K562 (cell line): ENCODE results near the gene GOT2. TPM values are rescaled to one million over a fixed set of nuclear protein-coding genes. Genes with fewer than 3 reads are reported as not detected.
A peak's percentile ranks its signal among the peaks of the same experiment; 100 is the strongest.

Experiments
- COPS2 ChIP-seq: fragments of 450-650 bp; conservative IDR thresholded peaks from 2 replicates; pipeline ENCODE4 v1.6.1; 2016; ENCODE audit warnings: mild to moderate bottlenecking, moderate library complexity
- CTCF ChIP-seq, 3 experiments: IDR thresholded peaks in 2 of 3; conservative IDR thresholded peaks in 1 of 3; 2 replicates each; pipeline ENCODE4 v1.5.1; 2011 to 2012; ENCODE audit warnings: low read length in 3 of 3, mild to moderate bottlenecking in 3 of 3, control low read depth in 2 of 3, improper control_type of control experiment in 1 of 3, inconsistent platforms in 1 of 3, low read depth in 1 of 3, mixed read lengths in 1 of 3, moderate library complexity in 1 of 3; ENCODE audit not compliant: insufficient read depth in 2 of 3
- ERF ChIP-seq: fragments of 450-650 bp; formaldehyde crosslinking; IDR thresholded peaks from 2 replicates; pipeline ENCODE4 v1.4.0; 2020; ENCODE audit warnings: mild to moderate bottlenecking, mixed read lengths
- ETV1 ChIP-seq: fragments of 450-650 bp; conservative IDR thresholded peaks from 2 replicates; pipeline ENCODE4 v1.6.1; 2016; ENCODE audit warnings: missing genetic modification characterization, control low read depth, low read depth, missing compliant biosample characterization
- FOXM1 ChIP-seq, 2 experiments: fragments of 450-650 bp in 1 of 2; sonication (generic) in 1 of 2; formaldehyde crosslinking in 1 of 2; IDR thresholded peaks; 2 replicates each; pipeline versions ENCODE4 v1.6.1 to v1.9.0; 2017 to 2022; ENCODE audit warnings: low read depth in 2 of 2, mild to moderate bottlenecking in 2 of 2, missing genetic modification reagents in 1 of 2, moderate library complexity in 1 of 2
- GTF3C2 ChIP-seq: IDR thresholded peaks from 3 replicates; pipeline ENCODE4 v1.6.1; 2011; ENCODE audit warnings: borderline replicate concordance, mild to moderate bottlenecking, moderate library complexity; ENCODE audit not compliant: insufficient read length; ENCODE audit errors: extremely low read depth
- NCOR1 ChIP-seq: fragments of 450-650 bp; IDR thresholded peaks from 2 replicates; pipeline ENCODE4 v1.6.1; 2016; ENCODE audit warnings: mild to moderate bottlenecking, moderate library complexity
- SIX5 ChIP-seq, 2 experiments: IDR thresholded peaks; 2 replicates each; pipeline ENCODE4 v1.6.1; 2011; ENCODE audit warnings: low read length in 2 of 2, borderline replicate concordance in 1 of 2, low read depth in 1 of 2, mild to moderate bottlenecking in 1 of 2, moderate library complexity in 1 of 2; ENCODE audit not compliant: insufficient read depth in 1 of 2
- SMARCA5 ChIP-seq: fragments of 450-650 bp; IDR thresholded peaks from 2 replicates; pipeline ENCODE4 v1.6.1; 2016
- SOX6 ChIP-seq: fragments of 450-650 bp; IDR thresholded peaks from 2 replicates; pipeline ENCODE4 v1.6.1; 2014; ENCODE audit warnings: mild to moderate bottlenecking
- TAF1 ChIP-seq: IDR thresholded peaks from 2 replicates; pipeline ENCODE4 v1.6.1; 2011; ENCODE audit warnings: mild to moderate bottlenecking, low read length, moderate library complexity; ENCODE audit not compliant: insufficient read depth, control insufficient read depth, severe bottlenecking; ENCODE audit errors: extremely low read depth
- ZNF407 ChIP-seq: fragments of 450-650 bp; IDR thresholded peaks from 2 replicates; pipeline ENCODE4 v1.6.1; 2016; ENCODE audit warnings: low read depth
- ZNF764 ChIP-seq: fragments of 250-450 bp; sonication (Bioruptor Pico); IDR thresholded peaks from 2 replicates; pipeline ENCODE4 v1.4.0; 2020; ENCODE audit warnings: low read depth, mild to moderate bottlenecking, moderate library complexity
- polyA plus RNA-seq, 8 experiments: library from polyadenylated mRNA; depleted of rRNA in 4 of 8; stranded (reverse) in 5 of 8; unstranded in 3 of 8; fragments of >200 nt; fragmentation: Nextera tagmentation in 2 of 8; fragmentation: Illumina TruSeq in 1 of 8; extraction: Ambion mirVana in 2 of 8; extraction: Trizol in 1 of 8; gene quantifications; 2 replicates each; pipeline versions ENCODE4 v1.2.1 to v1.2.3, GENCODE V29; 2011 to 2014; ENCODE audit warnings: inconsistent platforms in 1 of 8, missing spikeins in 1 of 8
- total RNA-seq, 7 experiments: library from RNA; depleted of rRNA in 6 of 7; stranded (reverse); fragments of >200 nt in 6 of 7; fragmentation: Illumina TruSeq in 2 of 7; extraction: Trizol in 2 of 7; gene quantifications; 2 replicates each; pipeline versions ENCODE4 v1.2.1 to v1.2.3, GENCODE V29; 2011 to 2021; ENCODE audit warnings: low replicate concordance in 1 of 7

GOT2 gene
- total and polyA plus RNA-seq, 9 of the 15 experiments (the other 6 are each of a cell fraction or from before 2014, with no cell fraction given), result 43.1 to 190 (median 80.2) TPM

GRCh38 chr16:58733671-58734458 lies at the start of gene GOT2 (continued):
- peak; percentile 85 for TF ChIP-seq ZNF407
- TF ChIP-seq FOXM1 (IDR thresholded peaks at IDR 0.05; ENCODE audit: low read depth), result peak; percentile 35; the same call in 1 of the 2 replicates
- no peak for TF ChIP-seq FOXM1 (CRISPR knock-in tag; IDR thresholded peaks at IDR 0.05; ENCODE audit: low read depth)
- no peak for TF ChIP-seq SMARCA5
- TF ChIP-seq NCOR1, result 0 out of 2 replicates have a peak, but pooled peaks have one; percentile 5
- no peak for TF ChIP-seq ZNF764 (CRISPR knock-in tag)
- peak; percentile 71; the same call in 1 of the 2 replicates for TF ChIP-seq SOX6
- TF ChIP-seq GTF3C2, result no peak
- TF ChIP-seq ERF (CRISPR knock-in tag), result no peak
- TF ChIP-seq SIX5 (IDR thresholded peaks at IDR 0.05; ENCODE audit: borderline replicate concordance in 1 of 2, insufficient read depth in 1 of 2, low read depth in 1 of 2, low read length in 2 of 2), result no peak
- peak; percentile 90 for TF ChIP-seq TAF1
- no peak for TF ChIP-seq COPS2
- TF ChIP-seq CTCF (IDR thresholded peaks at IDR 0.05 in 2 of 3, conservative IDR thresholded peaks at IDR 0.05 in 1 of 3; ENCODE audit: insufficient read depth in 2 of 3, low read depth in 1 of 3, low read length in 3 of 3), result peak; percentile 88 to 95 (median 93)
- TF ChIP-seq ETV1 (tag), result 0 out of 2 replicates have a peak, but pooled peaks have one; percentile 27
